GM21360 (cell line): ENCODE measurements around the gene EFEMP2.
A peak's percentile ranks its signal among the peaks of the same experiment; 100 is the strongest.
"Not testable (repeated sequence)": the region's sequence is repeated elsewhere in the genome, so short reads cannot be mapped to it uniquely, and the experiment has no call there.

Source experiments
- ATAC-seq: cut with Tn5 transposase; IDR thresholded peaks from one replicate; pipeline ENCODE4 v1.9.1; 2021; ENCODE audit warnings: mild to moderate bottlenecking, moderate library complexity; ENCODE audit not compliant: unreplicated experiment

EFEMP2 gene

GRCh38 chr11:65833297-65834030, 39.1 kb downstream of the EFEMP2 start, which contains the start of gene SNX32:
Gene SNX32 (plus strand): TSS chr11:65833963. CDS start chr11:65834066, 103 bp downstream.
- ATAC-seq: peak; percentile 85

- ATAC-seq: not testable (repeated sequence)
Measured at GRCh38 chr11:65832231-65832630, 40.4 kb downstream of the EFEMP2 start.

GRCh38 chr11:65829459-65829858, 43.1 kb downstream of the EFEMP2 start:
- ATAC-seq: no peak

GRCh38 chr11:65826984-65827735, 45.4 kb downstream of the EFEMP2 start:
- no peak for ATAC-seq

GRCh38 chr11:65822776-65823528, 49.6 kb downstream of the EFEMP2 start:
- no peak for ATAC-seq

GRCh38 chr11:65821107-65821506, 51.5 kb downstream of the EFEMP2 start:
- ATAC-seq: no peak

- ATAC-seq: peak; percentile 72
Measured at GRCh38 chr11:65817835-65818680, 54.5 kb downstream of the EFEMP2 start.

- ATAC-seq: no peak
Measured at GRCh38 chr11:65817312-65817834, 55.2 kb downstream of the EFEMP2 start.

GRCh38 chr11:65816696-65817095, 55.9 kb downstream of the EFEMP2 start:
- ATAC-seq: no peak
